GM21737 (cell line): ENCODE measurements around the gene EEFSEC.

ENCODE experiments used
- ATAC-seq: cut with Tn5 transposase; IDR thresholded peaks from one replicate; pipeline ENCODE4 v1.9.1; 2021; ENCODE audit warnings: mild to moderate bottlenecking, moderate library complexity; ENCODE audit not compliant: unreplicated experiment

The EEFSEC gene

DNA sequence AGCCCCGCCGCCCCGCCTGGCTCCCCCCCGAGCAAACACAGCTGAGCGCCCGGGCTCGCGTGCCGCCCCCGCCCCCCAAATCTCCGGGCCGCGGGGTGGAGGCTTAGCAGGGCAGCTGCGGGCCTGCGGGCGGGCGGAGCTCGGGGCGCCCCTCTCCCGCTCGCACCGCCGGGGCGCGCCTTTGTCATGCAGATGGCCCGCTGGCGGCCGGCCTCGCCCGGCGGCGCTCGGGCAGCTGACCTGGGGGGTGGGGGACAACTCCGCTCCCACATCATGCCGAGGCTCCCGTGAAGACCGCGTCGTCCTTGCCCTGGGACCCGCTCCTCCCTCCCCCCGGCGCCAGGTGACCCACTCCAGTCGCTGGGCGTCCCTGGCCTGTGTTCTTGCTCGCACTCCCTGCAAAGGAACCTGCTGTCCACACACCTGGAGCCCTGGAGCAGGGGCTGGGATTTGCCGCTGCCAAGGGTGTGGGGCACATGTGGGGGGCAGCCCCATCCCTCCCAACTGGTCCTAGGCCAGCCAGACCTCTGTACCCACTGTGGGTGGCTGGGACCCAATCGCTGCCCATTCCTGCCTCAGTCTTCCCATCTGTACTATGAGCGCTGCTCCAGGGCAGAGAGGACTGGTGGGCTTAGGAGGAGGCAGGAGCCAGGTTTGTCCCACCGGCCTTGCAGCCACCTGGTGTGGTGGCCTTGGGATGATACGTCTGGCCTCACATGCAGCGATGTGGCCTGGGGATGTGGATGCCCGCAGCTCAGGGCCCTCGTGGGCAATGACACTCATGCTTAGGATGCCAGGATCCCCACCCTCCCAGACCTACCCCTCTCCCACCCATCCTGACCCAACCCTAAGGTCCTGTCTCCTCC, 279.9 kb downstream of the EEFSEC start:
- no peak for ATAC-seq

DNA sequence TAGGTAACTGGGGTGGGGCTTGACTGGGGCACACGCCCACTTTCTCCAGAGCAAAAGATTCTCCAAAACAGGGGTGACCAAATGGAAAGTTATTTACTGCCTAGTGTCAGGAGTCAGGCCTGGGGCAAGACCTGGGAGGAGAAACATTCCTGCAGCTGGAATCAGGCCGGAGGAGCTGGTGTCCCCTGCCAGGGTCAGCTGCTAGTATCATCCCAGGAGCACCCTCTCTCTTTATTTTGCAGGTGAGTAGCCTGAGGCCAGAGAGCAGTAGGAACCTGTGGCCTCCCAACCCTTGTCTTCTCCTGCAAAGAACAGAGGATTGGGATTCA, 280.5 kb downstream of the EEFSEC start:
- ATAC-seq, result no peak

- no peak for ATAC-seq
Observed at GRCh38 chr3:128434524-128434923, 281.2 kb downstream of the EEFSEC start.

DNA sequence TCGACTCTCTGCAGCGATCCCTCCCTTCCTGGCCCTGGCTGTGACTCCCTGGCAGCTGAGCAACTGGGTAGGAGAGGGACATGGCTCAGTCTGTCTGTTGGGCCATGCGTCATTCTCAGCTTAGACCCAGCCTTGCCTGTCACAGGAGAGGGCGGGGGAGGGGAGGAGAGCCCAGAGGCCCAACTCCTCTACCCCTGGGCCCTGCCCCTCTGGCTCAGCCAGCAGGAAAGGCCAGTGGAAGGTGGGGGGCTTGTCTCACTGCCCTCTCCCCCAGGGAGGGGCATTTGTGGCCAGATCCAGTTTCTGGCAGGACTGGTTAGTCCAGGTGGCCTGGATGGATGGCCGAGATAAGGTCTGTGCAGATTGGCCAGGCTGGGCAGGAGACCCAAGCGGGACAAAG, 281.8 kb downstream of the EEFSEC start:
- no peak for ATAC-seq

- no peak for ATAC-seq
Observed at GRCh38 chr3:128435561-128435960, 282.3 kb downstream of the EEFSEC start.

- no peak for ATAC-seq
Observed at GRCh38 chr3:128436214-128436613, 282.9 kb downstream of the EEFSEC start.

DNA sequence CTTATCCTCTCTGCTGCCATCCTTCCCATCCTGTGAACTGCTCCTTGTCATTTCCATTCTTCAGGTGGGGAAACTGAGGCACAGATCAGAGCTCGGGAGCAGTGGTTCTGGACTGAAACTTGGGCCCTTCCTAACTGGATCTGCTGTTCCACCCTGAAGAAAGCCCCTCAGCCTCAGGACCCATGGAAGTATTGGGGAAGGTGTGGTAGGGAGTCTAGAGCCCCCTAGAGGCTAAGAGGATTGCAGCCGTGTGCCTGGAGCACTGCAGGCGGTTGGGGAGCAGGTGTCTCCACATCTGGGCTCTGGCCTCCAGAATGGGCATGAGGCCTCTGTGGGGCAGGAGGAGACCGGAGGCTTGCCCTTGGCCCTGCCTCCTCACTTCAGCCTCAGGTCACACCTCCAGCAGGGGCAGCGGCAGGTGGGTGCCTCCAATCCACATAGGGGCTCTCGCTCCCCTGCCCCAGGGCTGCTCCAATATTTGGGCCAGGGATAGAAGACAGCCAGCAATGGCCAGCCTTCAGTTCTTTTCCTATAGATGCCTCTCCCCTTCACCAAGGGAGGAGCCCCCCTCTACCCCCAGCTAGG, 285.3 kb downstream of the EEFSEC start:
- no peak for ATAC-seq

DNA sequence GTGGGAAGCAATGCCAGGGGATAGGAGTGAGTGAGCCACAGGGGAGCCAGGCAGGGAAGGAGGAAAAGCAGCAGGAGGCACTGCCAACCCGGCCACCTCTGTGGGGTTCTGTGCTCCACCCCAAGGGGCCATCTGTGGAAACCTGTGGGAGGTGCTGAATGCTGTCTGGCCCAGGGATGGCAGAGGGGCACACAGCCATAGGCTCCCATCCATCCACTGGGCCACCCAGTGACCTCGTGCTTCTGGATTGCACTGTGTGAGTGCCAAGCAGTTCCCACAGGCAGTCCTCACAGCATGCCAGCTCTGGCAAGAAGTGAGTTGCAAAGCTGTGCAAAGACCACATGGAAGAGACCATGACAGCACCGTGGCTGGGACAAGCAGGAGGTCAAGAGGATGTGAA, 285.9 kb downstream of the EEFSEC start:
- no peak for ATAC-seq

DNA sequence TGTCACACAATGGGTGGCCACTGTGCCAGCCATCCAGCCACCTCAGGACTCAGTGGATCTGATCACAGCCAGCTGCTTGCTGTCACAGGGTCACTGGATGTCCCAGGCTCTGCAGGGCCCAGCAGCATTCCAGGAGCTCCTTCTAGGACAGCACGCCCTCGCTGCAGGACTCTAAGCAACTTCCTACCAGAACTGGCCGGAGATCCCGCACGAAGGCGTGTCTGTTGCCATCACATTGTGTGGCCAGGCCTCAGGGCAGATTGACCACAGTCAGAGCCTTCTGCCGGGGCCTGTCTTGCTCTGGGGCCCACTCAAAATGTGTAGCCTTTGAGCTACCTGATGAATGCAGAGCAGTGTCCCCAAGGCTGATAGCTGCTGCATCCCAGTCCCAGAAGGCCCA, 288.8 kb downstream of the EEFSEC start:
- no peak for ATAC-seq

DNA sequence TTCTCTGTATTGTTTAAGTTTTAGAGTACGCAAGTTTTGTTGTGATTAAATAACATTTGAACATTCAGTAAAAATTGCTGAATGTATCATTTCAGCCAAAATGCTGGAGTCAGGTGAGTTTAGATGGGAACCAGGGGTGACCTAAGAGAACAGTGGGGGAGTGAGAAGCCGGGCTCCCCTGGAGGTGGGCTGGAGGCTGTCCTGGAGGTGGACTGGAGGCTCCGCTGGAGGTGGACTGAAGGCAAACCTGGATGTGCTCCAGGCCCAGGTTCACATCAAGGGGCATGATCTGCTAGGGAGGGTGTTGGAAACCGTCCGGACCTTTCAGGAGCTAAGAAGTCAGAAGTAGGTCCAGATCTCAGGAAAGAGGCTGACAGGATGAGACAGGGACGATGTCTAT, 289.7 kb downstream of the EEFSEC start:
- no peak for ATAC-seq

GRCh38 chr3:128443771-128444170, 290.5 kb downstream of the EEFSEC start:
- ATAC-seq, result no peak

DNA sequence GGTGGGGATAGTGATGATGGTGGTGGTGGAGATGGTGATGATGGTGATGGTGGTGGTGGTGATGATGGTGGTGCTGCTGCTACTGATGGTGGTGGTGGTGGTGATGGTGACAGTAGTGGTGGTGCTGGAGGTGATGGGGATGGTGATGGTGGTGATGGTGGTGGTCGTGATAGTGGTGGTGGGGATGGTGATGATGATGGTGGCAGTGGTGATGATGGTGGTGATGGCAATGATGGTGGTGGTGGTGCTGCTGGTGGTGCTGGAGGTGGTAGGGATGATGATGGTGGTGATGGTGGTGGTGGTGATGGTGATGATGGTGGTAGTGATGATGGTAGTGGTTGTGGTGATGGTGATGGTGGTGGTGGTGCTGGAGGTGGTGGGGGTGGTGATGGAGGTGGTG, 292.1 kb downstream of the EEFSEC start:
- no peak for ATAC-seq

DNA sequence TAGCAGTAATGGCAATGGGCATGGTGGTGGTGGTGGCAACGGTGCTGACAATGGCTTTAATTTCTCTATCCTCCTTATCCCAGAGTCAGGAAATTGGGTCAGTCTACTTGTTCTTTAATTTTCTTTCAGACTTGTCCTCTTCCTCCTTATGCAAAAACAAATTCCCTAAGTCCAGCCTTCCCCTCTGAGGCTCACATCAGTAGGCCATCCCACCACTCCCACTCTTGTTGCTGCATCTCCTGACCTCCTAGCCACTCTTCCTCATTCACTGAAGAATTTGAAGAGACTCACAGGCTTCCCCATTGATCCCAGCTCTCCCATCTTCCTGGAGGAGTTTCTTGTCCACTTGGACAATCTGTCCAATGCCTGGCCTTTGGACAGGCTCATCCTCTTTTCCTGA, 293.5 kb downstream of the EEFSEC start:
- ATAC-seq, result no peak

- no peak for ATAC-seq
Observed at GRCh38 chr3:128447561-128448013, 294.3 kb downstream of the EEFSEC start.

- ATAC-seq, result no peak
Observed at GRCh38 chr3:128448491-128448890, 295.2 kb downstream of the EEFSEC start.

DNA sequence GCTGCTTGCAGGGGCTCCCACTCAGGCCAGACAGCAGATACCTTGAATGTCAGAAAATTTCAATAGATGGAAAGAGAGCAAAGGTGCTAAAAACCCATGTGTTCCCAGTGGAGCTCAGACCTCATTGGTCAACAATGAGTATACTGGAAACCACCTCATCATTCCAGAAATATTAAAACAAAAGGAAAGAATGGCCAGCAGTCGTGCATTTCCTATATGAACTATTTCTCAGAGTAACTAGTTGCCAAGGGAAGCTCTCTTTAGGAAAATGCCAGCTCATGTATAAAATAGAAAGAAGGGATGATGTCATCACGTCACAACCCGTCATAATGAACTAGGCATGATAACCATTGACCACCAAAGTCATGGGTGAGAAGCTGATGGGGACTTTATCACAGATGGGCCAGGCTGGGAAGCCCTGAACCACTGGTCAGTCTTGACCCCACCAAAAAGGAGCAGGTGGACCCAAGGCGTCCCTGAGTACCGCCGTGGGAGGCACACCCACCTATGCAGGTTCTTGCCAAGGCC, 295.9 kb downstream of the EEFSEC start:
- no peak for ATAC-seq

DNA sequence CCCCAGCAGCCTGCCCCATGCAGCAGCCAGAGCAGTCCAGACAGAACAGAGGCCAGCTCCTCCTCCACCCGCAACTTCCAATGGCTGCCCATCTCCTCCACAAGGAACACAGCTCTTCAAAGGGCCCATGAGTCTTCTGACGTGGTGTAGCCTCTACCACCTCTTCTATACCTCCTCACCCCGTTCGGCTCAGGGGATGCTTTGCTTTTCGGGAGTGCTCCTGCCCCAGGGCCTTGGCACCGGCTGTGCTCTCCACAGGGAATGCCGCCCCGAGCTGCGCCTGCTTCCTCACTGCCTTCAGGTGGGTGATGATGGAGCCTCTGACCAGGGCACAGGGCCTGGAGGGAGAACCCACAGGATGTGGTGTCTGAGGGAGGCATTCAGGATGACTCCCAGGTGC, 298.8 kb downstream of the EEFSEC start:
- ATAC-seq, result no peak

DNA sequence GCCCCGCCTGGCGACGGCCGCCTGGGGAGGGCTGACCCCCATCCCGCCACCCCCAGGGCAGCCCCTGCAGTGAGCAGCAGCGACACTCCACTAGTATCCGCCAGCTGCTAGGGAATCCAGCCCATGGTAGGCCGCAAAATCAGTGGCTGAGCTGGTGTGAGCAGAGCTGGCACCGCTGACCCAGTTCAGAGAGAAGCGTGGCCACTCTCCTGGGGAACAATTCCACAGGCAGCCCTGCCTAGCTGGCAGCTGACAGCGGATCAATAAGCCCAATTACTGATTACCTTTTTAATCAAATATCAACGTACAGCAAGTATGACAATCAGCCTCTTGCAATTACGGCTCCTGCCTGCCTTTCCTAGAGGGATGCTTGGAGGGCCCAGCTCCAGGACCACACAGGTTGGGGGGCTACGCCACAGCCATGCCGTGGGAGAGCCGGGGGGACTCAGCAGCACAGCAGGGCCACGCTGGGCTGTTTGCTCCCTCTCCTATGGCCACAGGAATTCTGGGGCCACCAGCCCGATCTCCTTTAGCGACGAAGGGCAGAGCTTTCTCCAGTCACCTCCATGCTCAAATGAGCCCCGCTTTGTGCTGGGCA, 299.5 kb downstream of the EEFSEC start:
- no peak for ATAC-seq

- no peak for ATAC-seq
Observed at GRCh38 chr3:128453501-128454309, 300.4 kb downstream of the EEFSEC start.

GRCh38 chr3:128454310-128454618, 301.0 kb downstream of the EEFSEC start:
- no peak for ATAC-seq

- ATAC-seq, result no peak
Observed at GRCh38 chr3:128455116-128455515, 301.8 kb downstream of the EEFSEC start.
